ENCODE results near the gene PSMB10.
"Not testable (repeated sequence)": the region's sequence is repeated elsewhere in the genome, so short reads cannot be mapped to it uniquely, and the experiment has no call there.

PSMB10 gene

DNA sequence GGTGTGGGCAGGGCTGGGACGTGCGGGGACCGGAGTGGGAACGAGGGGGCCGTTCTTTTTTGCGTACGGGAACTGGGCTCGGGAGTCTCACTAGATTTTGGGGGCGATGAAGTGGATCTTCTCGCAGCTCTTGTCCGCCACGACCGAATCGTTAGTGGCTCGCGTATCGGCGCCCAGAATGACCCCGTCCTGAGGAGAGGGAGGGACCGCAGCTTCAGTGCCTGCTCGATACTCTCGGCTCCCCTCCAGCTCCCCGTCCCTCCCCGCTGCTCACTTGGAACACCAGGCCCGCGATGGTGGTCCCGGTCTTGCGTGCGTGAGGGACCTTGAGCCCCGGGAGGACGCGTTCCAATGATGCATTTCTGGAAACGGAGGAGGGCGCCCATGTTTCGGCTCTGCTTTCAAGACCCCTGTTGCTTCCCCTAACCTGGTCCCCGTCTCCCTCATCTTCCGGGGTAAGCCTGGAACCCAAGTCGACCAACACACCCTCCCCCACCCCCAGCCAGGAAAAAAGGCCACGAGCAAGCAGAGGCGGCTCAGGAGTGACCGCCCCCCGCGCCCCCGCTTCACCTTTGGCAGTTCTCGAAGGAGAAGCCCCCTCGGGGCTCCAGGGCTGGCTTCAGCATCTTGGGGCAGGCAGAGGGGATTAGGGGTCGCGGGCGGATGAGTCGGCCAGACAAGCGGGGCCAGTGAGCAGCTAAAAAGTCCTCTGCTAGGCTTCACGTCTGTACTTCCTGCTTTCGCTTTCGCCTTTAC lies at the start of gene PSMB10:
PSMB10 (minus strand) TSS at position 727 of the 756 bp plus-strand sequence; CDS start at position 626, 101 bp downstream.
- DNase-seq: no peak

DNA sequence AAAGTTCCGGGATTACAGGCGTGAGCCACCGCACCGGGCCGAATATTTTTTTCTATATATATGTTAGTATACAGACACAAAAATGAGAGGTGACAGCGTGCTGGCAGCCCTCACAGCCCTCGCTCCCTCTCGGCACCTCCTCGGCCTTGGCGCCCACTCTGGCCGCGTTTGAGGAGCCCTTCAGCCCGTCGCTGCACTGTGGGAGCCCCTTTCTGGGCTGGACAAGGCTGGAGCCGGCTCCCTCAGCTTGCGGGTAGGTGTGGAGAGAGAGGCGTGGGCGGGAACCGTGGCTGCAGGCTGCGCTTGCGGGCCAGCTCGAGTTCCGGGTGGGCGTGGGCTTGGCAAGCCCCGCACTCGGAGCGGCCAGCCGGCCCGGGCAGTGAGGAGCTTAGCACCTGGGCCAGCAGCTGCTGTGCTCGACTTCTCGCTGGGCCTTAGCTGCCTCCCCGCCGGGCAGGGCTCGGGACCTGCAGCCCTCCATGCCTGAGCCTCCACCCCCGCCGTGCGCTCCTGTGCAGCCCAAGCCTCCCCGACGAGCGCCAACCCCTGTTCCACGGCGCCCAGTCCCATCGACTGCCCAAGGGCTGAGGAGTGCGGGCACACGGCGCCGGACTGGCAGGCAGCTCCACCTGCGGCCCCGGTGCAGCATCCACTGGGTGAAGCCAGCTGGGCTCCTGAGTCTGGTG lies 45.5 kb upstream of the PSMB10 start:
- no peak for DNase-seq

DNA sequence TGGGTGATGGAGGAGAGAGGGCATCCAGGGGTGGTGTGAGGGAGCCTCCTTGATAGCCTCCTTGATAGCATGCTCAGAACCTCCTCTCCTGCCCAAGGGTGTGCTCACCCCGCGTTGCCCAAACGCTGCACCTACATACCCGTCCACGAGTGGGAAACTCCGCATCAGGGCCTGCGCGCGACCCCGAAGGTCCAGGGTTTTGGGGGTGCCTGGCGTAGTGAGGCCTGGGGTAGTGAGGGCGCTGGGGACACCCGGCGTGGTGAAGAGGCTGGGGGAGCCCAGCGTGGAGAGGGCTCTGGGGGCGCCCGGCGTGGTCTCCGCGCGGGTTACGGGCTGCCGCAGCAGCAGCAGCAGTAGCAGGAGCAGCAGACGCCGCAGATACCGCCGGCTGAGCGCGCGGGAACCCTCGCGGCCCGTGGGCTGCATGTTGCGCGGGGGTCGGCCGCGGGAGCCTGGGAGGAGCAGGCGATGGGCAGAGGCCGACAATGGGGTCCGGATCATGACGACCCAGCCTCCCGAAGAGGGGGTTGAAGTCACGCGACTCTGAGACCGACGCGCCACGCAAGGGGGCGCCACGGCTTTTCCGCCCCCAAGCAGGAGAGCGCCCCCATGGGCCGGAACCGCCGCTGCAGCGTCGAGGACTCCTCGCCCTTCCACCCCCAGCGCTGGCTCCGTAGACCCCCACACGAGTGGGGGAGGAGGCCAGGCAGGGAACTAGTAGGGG lies 43.5 kb upstream of the PSMB10 start, which contains the start of gene DPEP3:
DPEP3 (minus strand) TSS at position 545 of the 724 bp plus-strand sequence; CDS start at position 426, 119 bp downstream.
- DNase-seq: no peak

DNA sequence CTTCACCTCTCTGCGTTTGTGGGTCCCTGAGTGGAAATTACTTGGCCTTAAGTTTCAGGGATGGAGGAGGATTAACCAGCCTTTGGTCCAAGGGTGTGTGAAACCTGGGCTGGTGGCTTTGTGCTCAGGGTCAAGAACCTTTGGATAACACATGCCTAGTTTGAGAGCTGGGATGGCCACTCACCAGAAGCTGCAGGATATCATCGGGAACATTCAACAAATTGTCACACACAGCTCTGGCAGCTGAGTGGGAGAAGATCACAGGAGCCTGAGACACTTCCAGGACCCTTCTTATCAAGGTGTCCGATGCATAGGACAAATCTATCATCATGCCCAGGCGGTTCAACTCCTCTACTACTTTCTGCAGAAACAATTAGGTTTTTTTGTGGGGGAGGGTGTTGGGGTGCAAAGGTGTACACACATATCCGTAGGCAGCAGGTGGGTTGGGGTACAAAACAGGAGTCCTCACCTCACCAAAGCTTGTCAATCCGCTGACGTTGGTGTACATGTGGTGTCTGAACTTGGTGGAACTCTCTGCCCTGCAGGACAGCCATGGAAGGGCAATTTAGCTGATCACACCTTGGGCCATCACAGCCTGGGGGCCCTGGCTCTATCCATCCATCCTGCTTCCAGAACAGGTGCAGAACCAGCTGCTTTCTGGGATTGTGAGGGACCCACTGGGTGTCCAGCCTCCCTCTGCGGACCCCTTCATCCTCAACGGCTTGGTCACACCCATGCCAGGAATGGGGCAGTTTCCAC lies 41.0 kb upstream of the PSMB10 start:
- DNase-seq: no peak

DNA sequence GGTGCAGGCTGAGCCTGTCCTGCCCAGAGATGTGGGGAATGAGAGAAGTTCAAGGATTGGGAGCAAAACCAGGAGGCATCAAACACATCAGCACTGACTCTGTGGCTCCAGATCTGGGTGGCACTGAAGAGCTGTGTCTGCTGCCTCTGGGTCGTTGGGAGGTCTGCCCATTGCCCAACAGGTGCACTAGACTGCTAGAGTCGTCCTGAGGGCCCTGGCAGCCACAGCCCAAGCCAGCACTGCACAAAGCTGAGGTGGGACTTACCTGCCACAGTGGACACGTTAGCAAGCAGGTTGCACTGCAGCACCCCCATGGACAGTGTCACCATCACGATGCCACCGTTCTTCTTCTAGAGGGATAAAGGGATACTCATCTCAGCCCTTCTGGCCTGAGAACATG lies 40.4 kb upstream of the PSMB10 start:
- DNase-seq: no peak

DNA sequence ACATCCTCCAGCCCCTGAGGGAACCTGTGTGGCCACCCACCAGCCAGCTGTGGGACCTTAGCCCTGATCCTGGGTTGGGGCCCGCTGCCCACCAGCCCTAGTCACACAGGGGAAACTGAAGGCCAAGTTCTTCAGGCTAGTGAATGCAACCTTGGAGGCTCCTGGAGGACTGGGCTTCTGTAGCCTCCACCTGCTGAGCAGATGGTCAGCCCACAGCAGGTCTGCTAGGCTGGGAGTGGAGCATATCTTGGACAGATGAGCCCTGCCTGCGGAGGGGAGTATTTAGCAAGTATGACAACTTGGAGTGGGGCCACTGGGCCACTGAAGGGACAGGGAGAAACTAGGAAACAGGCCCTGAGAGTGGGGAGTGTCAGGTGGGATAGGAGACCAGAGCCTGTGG lies 39.6 kb upstream of the PSMB10 start:
- no peak for DNase-seq

DNA sequence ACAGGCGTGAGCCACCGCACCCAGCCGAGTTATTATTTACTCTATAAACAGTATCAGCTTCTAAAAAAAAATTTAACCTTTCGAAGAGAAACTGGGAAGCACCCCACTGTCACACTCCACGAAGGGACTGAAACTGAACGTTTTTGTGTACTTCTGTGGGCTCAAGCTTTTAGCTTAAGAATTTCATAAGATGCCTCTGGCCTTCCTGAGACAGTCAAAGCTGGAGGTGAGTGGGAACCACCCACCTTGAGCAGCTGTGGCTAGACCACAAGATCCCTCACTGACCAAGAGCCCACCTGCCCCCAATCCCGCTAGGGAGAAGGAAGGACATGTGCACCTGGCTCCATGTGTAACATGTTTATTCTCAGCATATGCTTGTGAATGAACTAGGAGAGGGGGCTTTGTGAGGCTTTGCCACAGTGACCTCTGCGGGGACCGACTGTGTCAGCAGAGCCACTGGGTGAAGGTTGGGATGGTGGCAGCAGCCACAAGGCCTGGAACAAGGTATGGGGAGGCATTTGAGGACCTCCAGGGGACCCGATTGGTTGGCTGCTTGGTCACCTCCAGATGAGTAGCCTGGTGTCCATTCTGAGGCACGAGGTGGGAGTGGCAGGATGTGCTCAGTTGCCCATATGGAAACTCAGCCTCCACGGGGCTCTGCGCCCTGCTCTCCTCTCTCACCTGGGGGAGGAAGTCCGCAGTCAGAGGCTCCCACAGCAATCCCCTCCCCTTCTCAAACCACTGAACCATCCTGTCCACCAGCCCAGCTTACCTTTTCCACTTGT lies 38.9 kb upstream of the PSMB10 start:
- no peak for DNase-seq

DNA sequence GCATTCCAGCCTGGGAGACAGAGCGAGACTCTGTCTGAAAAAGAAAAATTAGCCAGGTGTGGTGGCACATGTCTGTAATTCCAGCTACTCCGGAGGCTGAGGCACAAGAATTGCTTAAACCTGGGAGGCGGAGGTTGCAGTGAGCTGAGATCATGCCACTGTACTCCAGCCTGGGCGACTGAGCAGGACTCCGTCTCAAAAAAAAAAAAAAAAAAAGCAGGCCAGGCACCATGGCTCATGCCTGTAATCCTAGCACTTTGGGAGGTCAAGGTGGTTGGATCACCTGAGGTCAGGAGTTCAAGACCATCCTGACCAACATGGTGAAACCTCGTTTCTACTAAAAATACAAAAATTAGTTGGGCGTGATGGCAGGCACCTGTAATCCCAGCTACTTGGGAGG lies 35.6 kb upstream of the PSMB10 start:
- not testable (repeated sequence) for DNase-seq

DNA sequence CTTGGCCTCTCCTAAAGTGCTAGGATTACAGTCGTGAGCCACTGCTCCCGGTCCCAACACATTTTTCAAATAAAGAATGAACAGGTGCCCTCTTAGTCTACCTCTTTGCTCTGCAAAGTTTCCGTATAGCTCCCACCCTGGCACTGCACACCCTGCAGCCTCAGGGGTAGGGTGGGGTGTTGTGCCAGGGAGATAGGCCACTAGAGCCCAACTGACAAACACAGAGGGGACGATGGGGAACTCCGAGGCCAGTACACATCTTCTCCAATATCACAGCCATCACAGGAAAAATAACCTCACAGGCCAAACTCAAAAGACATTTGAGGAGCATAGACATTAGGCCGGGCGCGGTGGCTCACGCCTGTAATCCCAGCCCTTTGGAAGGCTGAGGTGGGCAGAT lies 34.5 kb upstream of the PSMB10 start:
- DNase-seq: no peak

DNA sequence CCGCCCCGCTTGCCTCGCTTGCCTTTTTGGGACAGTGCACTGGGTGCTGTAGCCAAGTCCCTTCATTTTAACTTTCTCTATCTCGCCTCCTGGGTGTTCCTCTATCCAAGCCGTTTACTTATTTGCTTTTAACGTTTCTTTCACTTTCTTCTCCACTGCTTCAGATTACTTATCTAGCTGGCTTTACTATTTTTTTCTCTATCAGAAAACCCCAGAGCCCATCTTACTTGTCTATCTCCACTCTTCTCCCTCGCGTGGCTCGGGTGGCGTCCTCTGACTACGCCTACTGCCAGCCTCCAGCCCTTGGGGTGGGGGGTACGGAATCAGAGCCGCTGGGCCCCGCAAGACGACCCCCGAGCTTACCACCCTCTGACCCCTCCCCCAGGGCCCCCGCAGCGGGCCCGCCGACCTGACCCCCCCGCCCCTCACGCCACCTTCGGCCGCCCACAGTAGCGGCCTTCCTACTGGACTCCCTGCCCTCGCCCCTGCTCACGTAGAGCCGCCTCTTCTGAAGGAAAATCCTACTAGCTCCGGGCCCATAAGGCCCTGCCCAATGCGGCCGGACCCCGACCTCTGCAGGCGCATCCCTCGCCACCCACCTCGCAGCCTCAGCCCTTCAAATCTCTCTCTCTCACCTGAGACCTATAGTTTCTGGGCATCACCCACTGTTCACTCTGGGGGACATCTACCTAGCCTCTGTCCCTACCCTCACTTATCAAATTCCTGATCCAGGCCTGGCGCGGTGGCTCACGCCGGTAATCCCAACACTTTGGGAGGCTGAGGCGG lies 32.8 kb upstream of the PSMB10 start:
- DNase-seq: no peak

DNA sequence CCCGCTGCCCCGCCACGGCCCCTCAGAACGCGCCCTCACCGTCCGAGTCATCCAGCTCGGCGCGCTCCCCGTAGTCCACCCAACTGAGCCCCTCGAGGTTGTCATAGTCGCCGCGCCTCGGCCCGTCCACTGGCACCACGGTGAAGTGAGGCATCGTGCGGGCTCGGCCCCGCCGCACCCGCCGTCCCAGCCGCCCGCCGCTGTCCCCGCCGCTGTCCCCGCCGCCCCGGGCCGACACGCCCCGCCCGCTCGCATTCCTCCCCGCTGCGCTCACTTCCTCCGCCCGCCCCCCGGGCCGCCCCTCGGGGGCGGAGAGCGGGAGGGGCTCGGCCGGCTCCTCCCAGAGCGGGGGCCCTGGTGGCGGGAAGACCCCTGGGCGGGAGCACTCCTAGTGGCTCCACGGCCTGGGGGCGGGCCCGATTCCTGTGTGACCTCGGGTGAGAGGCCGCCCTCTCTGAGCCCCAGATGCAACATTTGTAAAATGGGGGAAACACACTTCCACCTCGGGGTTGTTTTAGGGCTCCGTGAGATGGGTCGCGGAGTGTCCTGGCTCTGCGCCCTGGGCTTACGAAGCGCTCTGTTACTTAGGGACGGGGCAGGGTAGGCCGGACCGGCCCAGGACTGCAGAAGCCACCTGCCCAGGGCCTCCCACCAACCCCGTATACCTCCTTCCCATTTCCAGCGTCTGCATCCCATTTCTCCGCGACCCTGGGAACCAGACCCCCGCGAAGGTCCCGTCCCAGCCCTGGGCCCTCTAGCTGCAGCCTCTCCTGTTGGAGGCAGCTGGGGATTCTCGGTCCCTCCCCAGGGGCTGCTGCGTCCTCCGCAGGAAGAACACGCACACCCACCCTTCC lies 32.0 kb upstream of the PSMB10 start, which contains the start of gene SLC12A4:
SLC12A4 (minus strand) TSS at position 238 of the 854 bp plus-strand sequence; CDS start at position 154, 84 bp downstream.
- DNase-seq: no peak

DNA sequence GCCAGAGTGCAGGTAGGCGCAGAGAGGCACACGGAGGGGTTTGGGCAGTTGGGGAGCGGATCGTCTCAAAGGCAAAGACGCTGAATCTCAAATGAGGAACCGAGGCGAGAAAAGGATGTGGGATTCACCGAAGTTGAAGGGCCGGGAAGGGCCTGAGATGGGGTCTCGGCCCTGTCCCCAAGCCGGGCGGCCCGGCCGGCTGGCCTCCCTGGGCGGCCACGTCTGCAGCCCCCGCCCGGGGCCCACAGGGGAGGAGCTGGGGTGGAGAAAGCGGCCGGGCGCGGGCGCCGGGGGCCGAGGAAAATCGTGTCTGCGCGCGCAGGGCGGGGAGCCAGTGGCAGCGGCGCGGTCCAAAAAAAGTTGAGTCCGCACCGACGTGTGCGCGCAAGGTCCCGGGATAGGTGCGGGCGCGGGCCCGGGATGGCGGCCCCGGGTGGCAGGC lies 31.3 kb upstream of the PSMB10 start:
- no peak for DNase-seq

DNA sequence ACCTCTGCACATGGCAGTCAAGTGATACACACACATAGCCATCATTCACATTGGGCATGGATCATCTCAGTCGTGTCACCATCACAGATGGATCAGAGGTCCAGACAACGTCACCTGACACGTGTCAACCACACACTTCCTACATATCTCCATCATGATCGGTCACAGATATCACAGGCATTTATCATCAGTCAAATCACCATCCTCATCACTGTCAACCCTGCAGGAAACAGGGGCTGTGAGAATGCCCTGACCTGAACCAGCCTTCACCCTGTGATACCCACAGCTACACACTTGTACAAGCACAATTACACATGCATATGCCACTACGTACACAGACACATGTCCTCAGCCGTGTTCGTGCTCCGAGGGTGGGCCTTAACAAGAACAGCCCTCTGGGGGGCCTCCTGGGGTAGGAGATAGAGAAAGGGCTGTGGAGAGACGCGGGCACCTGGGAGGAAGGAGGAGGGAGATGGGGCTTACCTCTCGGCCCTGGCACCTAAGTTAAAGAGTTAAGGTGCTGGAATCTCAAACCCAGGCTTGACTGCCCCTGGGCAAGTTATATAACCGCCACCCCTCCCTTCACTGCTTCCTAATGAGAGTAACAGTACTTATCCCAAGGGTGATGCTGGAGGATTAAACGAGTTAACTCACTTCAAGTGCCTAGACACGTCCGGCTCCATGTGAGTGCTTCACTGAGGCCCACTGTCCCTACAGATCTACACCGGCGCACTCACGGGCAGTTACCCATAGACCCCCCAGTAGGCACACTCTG lies 30.7 kb upstream of the PSMB10 start:
- DNase-seq: no peak

DNA sequence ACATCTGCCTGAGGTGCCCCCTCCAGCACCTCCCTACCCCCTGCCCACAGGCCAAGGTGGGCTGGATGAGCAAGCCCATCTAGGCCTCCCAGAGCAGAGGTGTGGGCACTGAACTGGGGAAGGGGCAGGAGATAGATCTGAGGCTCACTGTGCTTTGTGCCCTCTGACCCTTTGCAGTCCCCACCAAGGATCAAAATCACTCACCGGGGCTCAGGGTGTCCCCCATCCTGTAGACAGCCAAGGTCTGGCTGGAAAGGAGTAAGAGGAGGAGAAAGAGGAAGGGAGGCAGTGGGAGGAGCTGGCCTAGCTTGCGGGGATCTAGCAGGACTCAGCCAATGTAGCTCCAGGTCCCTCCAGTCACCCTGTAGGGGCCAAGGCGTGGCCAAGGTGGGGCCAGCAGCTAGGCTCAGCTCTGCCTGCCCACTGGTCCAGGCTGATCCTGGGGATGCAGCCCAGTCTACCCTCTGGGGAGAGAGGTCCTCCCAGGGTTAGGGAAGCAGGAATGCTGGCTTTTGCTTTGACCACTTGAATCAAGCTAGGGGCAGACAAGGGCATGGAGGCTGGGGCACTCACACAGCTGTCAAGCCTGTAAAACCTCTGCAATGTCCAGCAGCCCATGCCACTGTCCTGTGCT lies 30.0 kb upstream of the PSMB10 start:
- no peak for DNase-seq

DNA sequence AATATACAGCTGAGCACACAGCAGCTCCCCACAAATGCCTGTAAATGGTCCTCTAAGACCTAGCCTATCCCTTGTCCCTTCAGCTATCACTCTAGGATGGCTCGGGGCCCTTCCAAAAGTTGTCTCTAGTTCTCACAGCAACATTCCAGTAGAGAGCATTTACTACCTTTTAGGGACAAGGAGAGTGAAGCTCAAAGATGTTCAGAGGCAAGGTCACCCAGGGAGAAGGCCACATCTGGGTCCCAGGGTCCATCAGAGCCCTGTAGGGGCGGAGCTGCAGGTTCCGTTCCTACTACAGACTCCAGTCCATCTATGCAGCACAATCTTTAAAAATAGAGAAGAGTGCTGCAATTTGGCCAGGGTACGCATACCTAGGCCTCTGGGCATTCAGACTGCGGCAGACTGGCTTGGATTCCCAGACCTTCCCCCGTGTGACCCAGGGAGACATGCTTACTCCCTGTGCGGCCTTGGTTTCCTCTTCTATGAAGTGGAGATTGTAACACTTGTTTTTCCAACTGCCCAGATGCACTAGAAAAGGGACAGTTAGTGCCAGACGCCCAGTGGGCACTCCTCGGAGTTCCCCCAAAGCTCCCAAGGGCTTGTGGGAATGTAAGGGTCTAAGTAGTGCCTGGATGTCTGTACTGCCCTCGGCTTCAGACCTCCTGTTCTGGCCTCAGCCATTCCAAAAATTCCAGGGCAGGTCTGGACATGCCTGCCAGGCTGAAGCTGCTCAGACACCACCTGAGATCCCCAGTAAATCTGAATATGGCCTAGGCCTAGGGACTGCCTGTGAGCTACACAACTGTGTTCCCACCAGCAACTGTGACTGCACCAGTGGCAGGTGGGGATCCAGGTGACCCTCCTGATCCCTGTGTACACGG lies 29.3 kb upstream of the PSMB10 start:
- no peak for DNase-seq

DNA sequence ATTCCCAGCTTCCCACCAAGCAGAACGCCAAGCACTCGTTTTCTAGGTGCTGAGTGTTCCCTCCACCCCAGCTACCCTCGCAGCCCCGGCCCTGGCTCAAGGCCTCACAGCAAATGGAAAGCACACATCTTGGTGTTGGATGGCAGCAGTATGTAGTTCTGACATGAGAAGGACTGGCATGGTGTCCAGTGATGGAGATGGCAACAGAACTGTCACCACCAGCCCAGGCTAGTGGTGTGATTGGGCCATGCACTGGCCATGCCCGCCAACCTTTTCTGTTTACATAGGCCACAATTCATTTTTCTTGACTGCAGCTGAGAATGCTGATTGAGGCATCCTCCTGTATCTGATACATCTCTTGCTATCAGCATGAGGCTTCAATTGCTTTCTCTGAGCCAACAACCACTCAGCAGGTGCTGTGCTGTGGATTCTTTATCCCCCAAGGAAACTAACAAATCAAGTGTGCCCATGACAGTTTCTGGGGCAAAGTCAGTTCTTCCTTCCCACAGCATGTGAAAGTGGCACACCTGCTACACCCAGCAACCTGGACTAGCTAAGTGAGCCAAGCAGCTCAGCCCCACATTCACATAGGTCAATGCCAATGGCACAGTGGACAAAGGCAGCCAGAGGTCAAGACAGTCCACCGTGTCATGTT lies 28.0 kb upstream of the PSMB10 start:
- DNase-seq: no peak

Measured in cortex of kidney (tissue), 1 donor.